ENCODE data around the gene NRAS. TPM values are rescaled to one million over a fixed set of nuclear protein-coding genes. Genes with fewer than 3 reads are reported as not detected.

The NRAS gene
- total RNA-seq, 1 experiment from 2014 or later: 88.0 TPM

DNA sequence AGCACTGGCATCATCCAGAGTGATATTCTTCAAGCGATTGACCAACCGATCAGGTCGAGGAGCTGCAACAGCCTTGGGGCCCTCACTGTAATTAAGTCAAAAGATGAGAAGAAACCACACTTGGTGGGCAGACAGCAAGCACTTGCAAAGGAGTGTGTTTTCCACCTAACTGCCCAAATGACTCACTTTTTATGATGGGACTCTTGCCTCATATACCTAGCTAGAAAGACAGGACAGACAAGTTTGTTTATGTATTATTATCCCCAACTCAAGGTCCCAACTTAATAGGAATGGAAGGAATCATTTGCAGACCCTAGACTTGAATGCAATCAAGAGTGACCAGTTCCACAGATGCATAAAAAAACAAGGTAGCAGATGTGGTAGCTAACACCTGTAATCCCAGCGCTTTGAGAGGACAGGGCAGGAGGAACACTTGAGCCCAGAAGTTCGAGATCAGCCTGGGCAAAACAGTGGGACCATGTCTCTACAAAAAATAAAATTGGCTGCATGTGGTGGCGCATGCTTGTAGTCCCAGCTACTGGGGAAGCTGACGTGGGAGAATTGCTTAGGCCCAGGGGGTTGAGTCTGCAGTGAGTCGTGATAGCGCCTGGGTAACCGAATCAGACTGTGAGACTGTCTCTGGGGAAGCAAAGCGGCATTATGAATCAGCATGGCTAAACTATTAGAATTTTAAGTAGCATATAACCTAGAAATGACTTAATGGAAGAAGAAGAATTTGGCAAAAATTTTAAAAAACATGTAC is 2.3 kb upstream of the NRAS start:
- Histone ChIP-seq H3K36me3 (peaks cover 98% of the 10 kb centered on the region), H3K27ac (no peak overlapping the region)

DNA sequence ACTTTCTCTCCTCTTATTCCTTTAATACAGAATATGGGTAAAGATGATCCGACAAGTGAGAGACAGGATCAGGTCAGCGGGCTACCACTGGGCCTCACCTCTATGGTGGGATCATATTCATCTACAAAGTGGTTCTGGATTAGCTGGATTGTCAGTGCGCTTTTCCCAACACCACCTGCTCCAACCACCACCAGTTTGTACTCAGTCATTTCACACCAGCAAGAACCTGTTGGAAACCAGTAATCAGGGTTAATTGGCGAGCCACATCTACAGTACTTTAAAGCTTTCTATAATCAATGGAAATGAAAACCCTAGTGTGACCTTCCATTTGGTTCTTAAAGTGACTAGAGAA is 643 bp downstream of the NRAS start:
- no peaks in the 10 kb centered on the region for H3K27me3 ChIP-seq (replicated peaks)
- H3K9me3 ChIP-seq (replicated peaks): no peaks in the 10 kb centered on the region
- no peak for DNase-seq (ENCODE audit: low read depth in 1 of 2, low spot score in 2 of 2)
- H3K4me3 ChIP-seq: peak overlapping the region; percentile 70
- no peaks in the 10 kb centered on the region; the same call in 1 of the 2 replicates for H3K4me1 ChIP-seq (replicated peaks)
- peak overlapping the region; percentile 98 for H3K27ac ChIP-seq
- peaks cover 94% of the 10 kb centered on the region for H3K36me3 ChIP-seq

More for the DNA sequence above, 2.3 kb upstream of the NRAS start:
- Histone ChIP-seq H3K27me3 (replicated peaks) (no peaks in the 10 kb centered on the region), H3K9me3 (replicated peaks) (no peaks in the 10 kb centered on the region), H3K4me1 (replicated peaks) (no peaks in the 10 kb centered on the region; the same call in 1 of the 2 replicates), H3K4me3 (no peak overlapping the region)
- no peak for DNase-seq (ENCODE audit: low read depth in 1 of 2, low spot score in 2 of 2)

DNA sequence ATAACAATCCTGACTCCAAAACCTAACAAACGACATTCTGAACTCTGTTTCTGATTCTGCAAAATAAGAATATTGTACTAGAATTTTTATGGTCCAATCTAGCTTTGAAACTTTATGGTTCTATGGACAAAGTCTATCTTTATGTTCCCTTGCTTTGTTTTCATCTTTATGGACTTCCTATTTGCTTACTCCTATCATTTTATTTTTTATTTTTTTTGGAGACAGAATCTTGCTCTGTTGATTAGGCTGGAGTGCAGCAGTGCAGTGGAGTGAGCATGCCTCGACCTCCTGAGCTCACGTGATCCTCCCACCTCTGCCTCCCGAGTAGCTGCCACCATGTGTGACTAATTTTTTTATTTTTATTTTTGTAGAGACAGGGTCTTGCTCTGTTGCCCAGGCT is 3.6 kb downstream of the NRAS start:
- Histone ChIP-seq H3K9me3 (replicated peaks) (no peaks in the 10 kb centered on the region), H3K4me1 (replicated peaks) (no peaks in the 10 kb centered on the region; the same call in 1 of the 2 replicates), H3K36me3 (peaks cover 90% of the 10 kb centered on the region), H3K27ac (no peak overlapping the region), H3K27me3 (replicated peaks) (no peaks in the 10 kb centered on the region), H3K4me3 (no peak overlapping the region)
- DNase-seq (ENCODE audit: low read depth in 1 of 2, low spot score in 2 of 2): no peak

DNA sequence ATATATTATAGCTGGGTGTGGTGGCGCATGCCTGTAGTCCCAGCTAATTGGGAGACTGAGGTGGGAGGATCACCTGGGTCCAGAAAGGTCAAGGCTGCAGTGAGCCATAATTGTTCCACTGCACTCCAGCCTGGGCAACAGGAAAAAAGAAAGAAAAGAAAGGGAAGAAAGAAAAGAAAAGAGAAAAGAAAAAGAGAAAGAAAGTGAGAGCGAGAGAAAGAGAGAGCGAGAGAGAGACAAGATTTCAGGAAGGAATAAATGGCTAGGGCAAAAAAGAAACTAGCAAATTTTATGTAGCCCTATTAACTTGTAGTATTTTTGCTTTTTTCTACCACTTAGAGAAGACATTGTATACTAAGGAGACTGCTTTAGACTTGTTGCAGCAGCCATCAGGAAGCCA is 6.2 kb downstream of the NRAS start:
- Histone ChIP-seq H3K9me3 (replicated peaks) (no peaks in the 10 kb centered on the region), H3K4me3 (no peak overlapping the region), H3K36me3 (peaks cover 89% of the 10 kb centered on the region), H3K27me3 (replicated peaks) (no peaks in the 10 kb centered on the region), H3K27ac (no peak overlapping the region), H3K4me1 (replicated peaks) (no peaks in the 10 kb centered on the region; the same call in 1 of the 2 replicates)
- DNase-seq (ENCODE audit: low read depth in 1 of 2, low spot score in 2 of 2): no peak

DNA sequence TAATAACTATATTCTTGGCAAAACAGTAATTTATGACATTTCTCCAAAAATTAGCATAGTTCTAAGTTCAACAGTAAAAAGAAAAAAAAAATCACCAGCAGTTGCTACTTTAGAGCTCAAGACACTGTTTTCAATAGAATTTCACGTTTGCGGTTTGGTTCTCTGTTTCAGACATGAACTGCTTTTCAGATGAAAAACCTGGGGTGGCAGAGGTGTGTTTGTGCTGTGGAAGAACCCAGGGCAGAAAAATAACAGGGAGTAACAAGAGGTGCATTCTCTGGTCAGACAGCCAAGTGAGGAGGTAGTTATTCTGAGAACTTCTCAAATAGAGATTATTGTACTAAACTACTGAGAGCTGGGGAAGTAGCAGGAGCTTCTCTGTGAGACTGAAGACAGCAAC is 9.0 kb downstream of the NRAS start:
- no peak overlapping the region for H3K27ac ChIP-seq
- no peak for DNase-seq (ENCODE audit: low read depth in 1 of 2, low spot score in 2 of 2)
- no peak overlapping the region for H3K4me3 ChIP-seq
- peaks cover 64% of the 10 kb centered on the region for H3K36me3 ChIP-seq
- no peaks in the 10 kb centered on the region for H3K4me1 ChIP-seq (replicated peaks)
- H3K9me3 ChIP-seq (replicated peaks): no peaks in the 10 kb centered on the region
- H3K27me3 ChIP-seq (replicated peaks): no peaks in the 10 kb centered on the region

DNA sequence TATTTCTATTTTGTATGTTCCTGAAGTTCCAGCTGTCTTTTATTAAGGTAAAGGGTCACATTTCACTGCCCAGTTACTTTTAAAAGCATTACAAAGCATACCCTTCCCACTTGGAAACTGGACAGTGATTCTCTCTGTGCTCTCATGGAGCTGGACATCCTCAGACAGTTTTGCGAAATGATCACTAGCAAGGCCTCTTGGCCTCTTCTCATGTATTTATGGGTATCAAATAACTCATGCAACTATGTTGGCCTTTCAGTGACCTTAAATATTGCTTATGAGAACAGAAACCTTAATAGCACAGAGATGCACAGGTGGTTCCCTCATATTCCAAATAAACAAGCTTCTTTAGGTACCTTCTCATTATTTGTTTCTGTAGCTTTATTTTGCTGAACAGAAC is 13.3 kb downstream of the NRAS start:
- Histone ChIP-seq H3K27me3 (replicated peaks) (0 out of 2 replicates have a peak, but pooled peaks cover 6% of the 10 kb centered on the region), H3K4me1 (replicated peaks) (no peaks in the 10 kb centered on the region), H3K9me3 (replicated peaks) (no peaks in the 10 kb centered on the region), H3K4me3 (no peak overlapping the region), H3K27ac (no peak overlapping the region), H3K36me3 (peaks cover 27% of the 10 kb centered on the region)
- DNase-seq (ENCODE audit: low read depth in 1 of 2, low spot score in 2 of 2): no peak

DNA sequence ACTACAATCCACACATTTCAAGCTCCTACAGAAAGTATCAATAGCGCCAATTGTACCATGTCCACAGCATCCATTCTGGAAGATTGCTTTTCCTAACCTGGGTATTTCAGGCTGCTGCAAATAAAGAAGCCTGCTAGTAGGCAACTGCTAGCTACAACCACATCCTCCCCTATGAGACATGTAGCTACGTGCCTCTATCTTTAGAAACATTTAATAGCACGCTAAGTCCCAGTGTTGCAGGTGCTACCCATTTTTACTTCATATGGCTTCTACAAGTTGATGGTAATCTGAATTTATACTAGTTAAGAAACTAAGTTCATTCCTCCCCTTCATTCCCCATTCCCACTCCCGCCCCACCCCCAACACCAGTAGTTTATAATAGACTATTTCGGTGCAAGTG is 13.8 kb downstream of the NRAS start:
- no peaks in the 10 kb centered on the region for H3K9me3 ChIP-seq (replicated peaks)
- H3K4me1 ChIP-seq (replicated peaks): no peaks in the 10 kb centered on the region
- no peak overlapping the region for H3K4me3 ChIP-seq
- H3K36me3 ChIP-seq: peaks cover 22% of the 10 kb centered on the region
- H3K27ac ChIP-seq: no peak overlapping the region
- DNase-seq (ENCODE audit: low read depth in 1 of 2, low spot score in 2 of 2): no peak
- 0 out of 2 replicates have a peak, but pooled peaks cover 6% of the 10 kb centered on the region for H3K27me3 ChIP-seq (replicated peaks)

DNA sequence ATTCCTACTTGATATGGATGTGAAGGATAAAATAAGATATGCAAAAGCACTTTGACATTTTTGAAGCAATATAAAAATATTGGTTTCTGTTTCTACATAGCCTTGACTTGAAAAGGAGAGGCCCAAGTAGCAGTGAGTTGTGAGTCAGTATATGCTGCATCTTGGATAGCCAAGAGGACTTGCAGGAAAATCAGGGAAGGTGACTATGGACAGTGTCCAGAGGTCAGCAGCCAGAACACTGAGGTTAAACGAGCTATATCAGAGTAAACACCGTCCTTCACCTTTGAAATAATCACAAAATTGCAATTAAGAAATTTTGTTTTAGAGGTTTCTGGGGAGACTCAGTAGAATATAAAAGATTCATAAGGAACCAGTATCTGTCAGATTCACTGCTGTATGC is 14.6 kb downstream of the NRAS start:
- Histone ChIP-seq H3K36me3 (peaks cover 14% of the 10 kb centered on the region), H3K27ac (no peak overlapping the region), H3K27me3 (replicated peaks) (0 out of 2 replicates have a peak, but pooled peaks cover 6% of the 10 kb centered on the region), H3K4me1 (replicated peaks) (no peaks in the 10 kb centered on the region), H3K9me3 (replicated peaks) (no peaks in the 10 kb centered on the region), H3K4me3 (no peak overlapping the region)
- no peak for DNase-seq (ENCODE audit: low read depth in 1 of 2, low spot score in 2 of 2)

DNA sequence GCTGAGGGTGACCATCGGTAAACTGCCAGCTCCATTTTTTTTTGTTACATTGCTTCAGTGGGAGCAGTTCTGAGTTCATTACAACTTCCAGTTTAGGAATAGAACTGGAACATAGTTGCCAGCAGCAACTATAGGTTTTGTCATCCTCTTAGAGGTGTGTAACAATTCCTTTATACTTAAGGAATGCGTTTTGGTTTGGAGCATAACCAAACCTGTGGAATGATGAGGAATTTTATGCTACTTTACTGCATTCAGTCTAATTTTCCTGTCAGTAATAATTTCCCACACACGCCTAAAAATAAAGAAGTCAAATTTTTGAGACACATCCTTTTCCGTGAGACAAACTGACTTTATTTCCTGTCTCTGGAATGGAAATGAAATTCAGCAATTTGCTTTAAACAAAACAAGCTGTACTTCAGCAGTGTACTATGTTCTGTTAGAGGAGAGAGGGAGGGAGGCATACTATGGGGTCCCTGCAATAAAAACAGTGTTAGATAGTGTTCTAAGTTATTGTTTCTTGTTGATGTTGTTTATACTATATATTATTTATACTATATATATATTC is 16.5 kb downstream of the NRAS start:
- H3K27ac ChIP-seq: no peak overlapping the region
- H3K27me3 ChIP-seq (replicated peaks): peaks cover 11% of the 10 kb centered on the region; the same call in 1 of the 2 replicates
- H3K4me1 ChIP-seq (replicated peaks): no peaks in the 10 kb centered on the region
- no peaks in the 10 kb centered on the region for H3K36me3 ChIP-seq
- no peak overlapping the region for H3K4me3 ChIP-seq
- DNase-seq (ENCODE audit: low read depth in 1 of 2, low spot score in 2 of 2): no peak
- H3K9me3 ChIP-seq (replicated peaks): no peaks in the 10 kb centered on the region

DNA sequence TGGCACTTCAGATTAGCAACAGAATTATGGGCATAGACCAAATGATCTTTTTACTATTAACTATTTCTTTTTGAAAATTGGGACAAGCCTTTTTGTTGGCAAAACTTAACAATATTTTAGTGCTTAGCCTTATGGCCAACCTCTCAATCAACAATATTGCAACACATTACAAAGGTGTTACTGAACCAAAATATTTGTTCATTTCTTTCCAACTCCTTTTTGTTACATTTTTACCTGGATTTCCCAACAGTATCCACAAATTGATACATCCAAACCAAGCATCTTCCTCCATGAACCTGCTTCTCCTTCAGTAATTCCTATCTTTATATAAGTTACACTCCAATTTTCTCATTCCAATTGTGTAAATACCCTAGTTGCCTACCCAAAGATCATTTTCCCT is 19.8 kb downstream of the NRAS start:
- Histone ChIP-seq H3K27ac (no peak overlapping the region), H3K4me1 (replicated peaks) (no peaks in the 10 kb centered on the region), H3K27me3 (replicated peaks) (peaks cover 11% of the 10 kb centered on the region; the same call in 1 of the 2 replicates), H3K4me3 (no peak overlapping the region), H3K36me3 (no peaks in the 10 kb centered on the region), H3K9me3 (replicated peaks) (no peaks in the 10 kb centered on the region)
- DNase-seq (ENCODE audit: low read depth in 1 of 2, low spot score in 2 of 2): no peak

DNA sequence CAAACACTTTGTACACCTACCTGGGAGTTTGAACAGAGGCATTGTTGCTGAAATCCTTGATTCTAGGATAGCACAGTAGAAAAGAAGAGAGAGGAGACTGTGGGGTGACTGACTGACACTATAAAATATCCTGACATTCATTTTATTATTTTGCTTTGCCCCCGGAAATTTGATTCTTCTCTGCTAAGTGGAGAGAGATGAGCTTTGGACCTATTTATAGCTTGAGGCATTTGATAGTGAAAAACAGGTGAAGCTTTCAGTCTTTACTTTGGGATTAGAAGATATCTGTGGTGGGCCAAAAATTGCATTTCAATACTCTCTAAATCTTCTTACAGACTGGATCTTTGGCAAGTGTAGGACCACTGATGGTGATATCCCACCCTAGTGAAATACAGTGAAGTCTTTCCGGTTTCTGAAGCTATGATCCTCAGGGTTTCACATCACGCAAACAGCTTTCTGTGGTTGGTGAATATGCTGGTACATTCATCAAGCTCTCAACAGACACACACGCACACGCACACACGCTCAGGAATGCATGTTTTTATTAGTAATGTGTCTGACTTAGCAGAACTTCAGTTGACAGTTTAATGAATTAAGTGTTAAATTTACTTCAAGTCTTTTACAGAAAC is 21.0 kb downstream of the NRAS start, which contains the start of gene AMPD1:
AMPD1 (minus strand) TSS at position 117 of the 629 bp plus-strand sequence; CDS start at position 42, 75 bp downstream.
- Histone ChIP-seq H3K36me3 (no peaks in the 10 kb centered on the region), H3K27me3 (replicated peaks) (peaks cover 11% of the 10 kb centered on the region; the same call in 1 of the 2 replicates), H3K9me3 (replicated peaks) (no peaks in the 10 kb centered on the region), H3K27ac (no peak within 1 kb of the TSS), H3K4me1 (replicated peaks) (no peaks in the 10 kb centered on the region), H3K4me3 (no peak within 1 kb of the TSS)
- no peak for DNase-seq (ENCODE audit: low read depth in 1 of 2, low spot score in 2 of 2)

DNA sequence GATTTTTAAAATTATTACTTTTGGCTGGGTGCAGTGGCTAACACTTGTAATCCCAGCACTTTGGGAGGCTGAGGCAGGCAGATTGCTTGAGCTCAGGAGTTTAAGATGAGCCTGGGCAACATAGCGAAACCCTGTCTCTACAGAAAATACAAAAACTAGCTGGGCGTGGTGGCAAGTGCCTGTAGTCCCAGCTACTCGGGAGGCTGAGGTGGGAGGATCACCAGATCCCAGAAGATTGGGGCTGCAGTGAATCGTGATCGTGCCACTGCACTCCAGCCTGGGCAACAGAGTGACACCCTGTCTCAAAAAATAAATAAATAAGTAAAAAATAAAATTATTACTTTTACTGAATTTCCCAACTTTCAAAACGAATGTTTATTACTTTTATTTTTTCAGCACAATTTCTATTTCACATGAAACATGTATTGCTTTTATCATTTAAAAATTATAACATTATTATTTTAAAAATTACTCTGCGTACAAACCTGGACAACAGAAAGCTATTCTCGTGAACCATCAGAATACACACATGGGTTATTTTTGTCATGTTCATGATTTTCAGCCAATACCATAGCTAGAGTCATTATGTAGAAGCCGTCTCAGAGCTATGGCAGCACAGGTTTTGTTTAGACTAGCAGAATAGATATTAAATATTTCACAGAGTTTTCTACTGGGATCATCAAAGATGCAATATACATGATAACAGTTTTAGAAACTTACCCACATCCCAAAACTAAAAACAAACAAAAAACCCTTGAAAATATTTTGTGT is 21.8 kb downstream of the NRAS start:
- Histone ChIP-seq H3K27me3 (replicated peaks) (peaks cover 10% of the 10 kb centered on the region; the same call in 1 of the 2 replicates), H3K27ac (no peak overlapping the region), H3K4me3 (no peak overlapping the region), H3K4me1 (replicated peaks) (no peaks in the 10 kb centered on the region), H3K9me3 (replicated peaks) (no peaks in the 10 kb centered on the region), H3K36me3 (no peaks in the 10 kb centered on the region)
- no peak for DNase-seq (ENCODE audit: low read depth in 1 of 2, low spot score in 2 of 2)

DNA sequence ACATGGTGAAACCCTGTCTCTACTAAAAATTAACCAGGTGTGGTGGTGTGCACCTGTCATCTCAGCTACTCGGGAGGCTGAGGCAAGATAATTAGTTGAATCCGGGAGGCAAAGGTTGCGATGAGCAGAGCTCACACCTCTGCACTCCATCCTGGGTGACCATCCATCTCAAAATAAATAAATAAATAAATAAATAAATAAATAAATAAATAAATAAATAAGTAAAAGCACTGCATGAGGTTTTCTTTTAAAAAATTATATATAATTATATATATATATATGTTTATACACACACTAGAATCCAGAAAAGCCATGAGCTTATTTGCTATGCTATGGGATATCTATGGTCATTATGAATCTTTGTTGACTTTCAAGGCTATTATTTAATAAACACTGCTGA is 23.6 kb downstream of the NRAS start:
- Histone ChIP-seq H3K27me3 (replicated peaks) (peaks cover 8% of the 10 kb centered on the region; the same call in 1 of the 2 replicates), H3K4me1 (replicated peaks) (no peaks in the 10 kb centered on the region), H3K4me3 (no peak overlapping the region), H3K27ac (no peak overlapping the region), H3K9me3 (replicated peaks) (no peaks in the 10 kb centered on the region), H3K36me3 (no peaks in the 10 kb centered on the region)
- no peak for DNase-seq (ENCODE audit: low read depth in 1 of 2, low spot score in 2 of 2)

Measured in SJSA1 (cell line).